Heart left ventricle (tissue), 13 donors: ENCODE data around the gene BEST3.

Experiments used
- POLR2A ChIP-seq, 2 donors: fragments of 450-650 bp; IDR thresholded peaks; one replicate each; pipeline ENCODE4 v1.6.1; 2017; ENCODE audit warnings: antibody characterized with exemption in 2 of 2, mild to moderate bottlenecking in 2 of 2, moderate library complexity in 2 of 2
- TF ChIP-seq, protein P1 (sequence below), 12 donors: fragments of 200-600 bp; sonication (generic) in 4 of 12; IDR thresholded peaks; one replicate each; pipeline versions ENCODE4 v1.5.0 to v1.8.0; 2018 to 2022; ENCODE audit warnings: antibody characterized with exemption in 12 of 12, mild to moderate bottlenecking in 5 of 12
- donor health status: ischemic (EF 13 %, LVEDD 7.1; RV severe dilation, severe dysfunction).
- donor health status: DM: no; HTN: yes; CAD: no.
- donor health status: DM: no; HTN: no; CAD: no.
- donor health status: ischemic (EF 25% LVEDD 6.9; RV normal size, moderate dysfunction).
- donor health status: ischemic (EF 25% LVEDD 5.7; RV mildly dilated, moderate dysfunction).
- donor health status: ischemic (EF 35%, LVEDD 5.7; RV mildly dilated, moderate dysfunction).
- donor health status: nonischemic (EF 11% LVEDD 7.7; RV severe dilation, severe dysfunction).
- donor health status: DM: yes; HTN: yes; CAD: no.
- donor health status: PGD.
- donor health status: ischemic (EF 29% LVEDD 5.4; RV normal size, mild dysfunction).
- donor health status: nonischemic (EF 23%, LVEDD 6.1; RV moderate dilation, normal function).

GRCh38 chr12:69661386-69661785, 37.7 kb downstream of the BEST3 start:
- TF ChIP-seq, protein P1, sequence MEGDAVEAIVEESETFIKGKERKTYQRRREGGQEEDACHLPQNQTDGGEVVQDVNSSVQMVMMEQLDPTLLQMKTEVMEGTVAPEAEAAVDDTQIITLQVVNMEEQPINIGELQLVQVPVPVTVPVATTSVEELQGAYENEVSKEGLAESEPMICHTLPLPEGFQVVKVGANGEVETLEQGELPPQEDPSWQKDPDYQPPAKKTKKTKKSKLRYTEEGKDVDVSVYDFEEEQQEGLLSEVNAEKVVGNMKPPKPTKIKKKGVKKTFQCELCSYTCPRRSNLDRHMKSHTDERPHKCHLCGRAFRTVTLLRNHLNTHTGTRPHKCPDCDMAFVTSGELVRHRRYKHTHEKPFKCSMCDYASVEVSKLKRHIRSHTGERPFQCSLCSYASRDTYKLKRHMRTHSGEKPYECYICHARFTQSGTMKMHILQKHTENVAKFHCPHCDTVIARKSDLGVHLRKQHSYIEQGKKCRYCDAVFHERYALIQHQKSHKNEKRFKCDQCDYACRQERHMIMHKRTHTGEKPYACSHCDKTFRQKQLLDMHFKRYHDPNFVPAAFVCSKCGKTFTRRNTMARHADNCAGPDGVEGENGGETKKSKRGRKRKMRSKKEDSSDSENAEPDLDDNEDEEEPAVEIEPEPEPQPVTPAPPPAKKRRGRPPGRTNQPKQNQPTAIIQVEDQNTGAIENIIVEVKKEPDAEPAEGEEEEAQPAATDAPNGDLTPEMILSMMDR (IDR thresholded peaks at IDR 0.05): no peak
- no peak for TF ChIP-seq POLR2A (IDR thresholded peaks at IDR 0.05)
